ENCODE results near the gene LRIG1. TPM values are rescaled to one million over a fixed set of nuclear protein-coding genes. Genes with fewer than 3 reads are reported as not detected.
"Not testable (repeated sequence)": the region's sequence is repeated elsewhere in the genome, so short reads cannot be mapped to it uniquely, and the experiment has no call there.

LRIG1 gene
- polyA plus RNA-seq, 1 donor from 2014 or later = 10.6 TPM

DNA sequence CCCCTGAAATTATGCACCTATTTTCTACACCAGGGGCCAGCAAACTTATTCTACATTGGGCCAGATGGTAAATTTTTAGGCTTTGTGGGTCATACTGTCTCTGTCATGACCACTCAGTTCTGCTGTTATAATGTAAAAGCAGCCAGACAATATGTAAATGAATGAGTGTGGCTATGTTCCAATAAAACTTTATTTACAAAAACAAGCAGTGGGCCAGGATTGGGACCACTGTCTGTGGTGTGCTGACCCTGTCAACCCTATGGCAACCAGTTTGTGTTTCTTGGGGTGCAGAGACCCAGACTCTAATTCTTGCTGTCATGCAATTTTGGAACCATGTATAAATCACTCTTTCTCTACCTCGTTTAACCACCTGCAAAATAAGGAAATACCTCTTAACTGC, 74.7 kb downstream of the LRIG1 start:
- Mint-ChIP-seq H3K27ac (no peak overlapping the region), H3K36me3 (peaks cover 2% of the 10 kb centered on the region), H3K27me3 (peaks cover 1% of the 10 kb centered on the region), H3K4me1 (no peaks in the 10 kb centered on the region), H3K4me3 (no peak overlapping the region), H3K9me3 (peaks cover 2 to 11% (median 8%) of the 10 kb centered on the region in 3 donors)

DNA sequence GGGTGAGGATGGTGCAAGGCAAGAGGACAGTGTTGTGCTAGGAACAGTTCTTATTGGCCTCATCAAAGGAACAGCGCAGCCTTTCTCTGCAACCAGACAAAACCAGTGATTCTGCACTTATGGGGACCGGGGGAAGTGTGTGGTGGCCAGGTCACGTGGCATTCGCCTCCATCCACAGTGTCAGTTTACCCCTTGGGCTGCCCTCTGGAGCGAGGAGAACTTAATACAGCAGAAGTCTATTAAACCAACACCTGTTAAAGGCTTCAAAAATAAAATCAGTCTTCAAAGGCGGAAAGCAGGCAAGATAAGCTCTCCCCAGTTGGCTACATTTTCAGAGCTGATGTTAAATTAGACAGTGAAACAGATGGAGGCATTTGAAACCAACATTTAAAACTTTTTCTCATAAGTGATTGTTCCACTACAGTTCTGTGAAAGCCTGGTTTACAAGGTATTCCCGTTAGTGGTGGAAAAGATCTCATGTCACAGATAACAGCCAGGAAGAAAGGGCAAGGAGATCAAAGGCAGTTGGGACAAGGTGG, 75.2 kb downstream of the LRIG1 start:
- Mint-ChIP-seq H3K4me3 (no peak overlapping the region), H3K27ac (no peak overlapping the region)

DNA sequence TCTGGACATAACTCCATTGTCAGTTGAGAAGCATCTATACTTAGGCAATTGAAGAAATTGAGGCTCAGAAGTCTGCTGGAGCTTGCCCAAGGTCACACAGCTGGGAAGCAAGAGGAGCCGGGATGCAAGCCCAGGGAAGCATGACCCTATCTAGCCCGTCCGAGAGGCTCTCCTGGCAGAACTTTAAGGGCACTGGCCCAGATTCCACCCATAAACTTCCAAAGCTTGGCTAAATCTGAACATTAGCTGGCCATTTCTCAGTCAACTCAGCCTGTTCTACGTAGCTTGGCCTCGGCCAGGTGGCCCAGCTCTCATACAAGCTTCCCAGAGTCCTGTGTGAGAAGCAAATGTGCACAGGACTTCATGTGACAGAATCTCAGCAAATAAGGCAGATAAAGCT, 75.8 kb downstream of the LRIG1 start:
- no peak overlapping the region for H3K27ac Mint-ChIP-seq
- no peaks in the 10 kb centered on the region for H3K4me1 Mint-ChIP-seq
- peaks cover 2% of the 10 kb centered on the region for H3K36me3 Mint-ChIP-seq
- peaks cover 1% of the 10 kb centered on the region for H3K27me3 Mint-ChIP-seq
- H3K4me3 Mint-ChIP-seq = no peak overlapping the region
- H3K9me3 Mint-ChIP-seq = peaks cover 6 to 22% (median 15%) of the 10 kb centered on the region in 3 donors

More for the DNA sequence above, 75.2 kb downstream of the LRIG1 start:
- no peaks in the 10 kb centered on the region for H3K4me1 Mint-ChIP-seq
- H3K27me3 Mint-ChIP-seq = peaks cover 1% of the 10 kb centered on the region
- peaks cover 2% of the 10 kb centered on the region for H3K36me3 Mint-ChIP-seq
- peaks cover 4 to 15% (median 13%) of the 10 kb centered on the region in 3 donors for H3K9me3 Mint-ChIP-seq

DNA sequence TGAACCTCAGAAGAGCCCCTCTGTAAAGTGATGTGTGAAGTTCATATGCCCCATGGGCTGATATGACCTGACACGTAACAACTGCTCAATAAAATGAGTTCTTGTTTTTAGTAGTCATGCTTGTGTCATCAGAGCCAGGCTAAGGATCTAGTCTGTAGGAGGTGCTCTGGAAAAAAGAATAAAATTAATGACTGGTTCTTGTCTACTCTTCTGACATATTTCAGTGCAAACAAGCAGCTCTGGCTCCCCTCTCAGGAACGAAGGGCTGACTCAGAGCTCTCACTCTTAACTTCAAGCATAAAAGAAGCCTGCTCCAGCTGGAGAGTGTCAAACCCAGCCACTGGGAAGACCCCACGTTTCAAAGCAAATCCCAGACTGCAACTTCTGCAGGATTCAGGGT, 77.0 kb downstream of the LRIG1 start:
- Mint-ChIP-seq H3K27me3 (peaks cover 1% of the 10 kb centered on the region), H3K36me3 (peaks cover 2% of the 10 kb centered on the region), H3K4me1 (no peaks in the 10 kb centered on the region), H3K27ac (no peak overlapping the region), H3K9me3 (peaks cover 6 to 24% (median 15%) of the 10 kb centered on the region in 3 donors), H3K4me3 (no peak overlapping the region)

DNA sequence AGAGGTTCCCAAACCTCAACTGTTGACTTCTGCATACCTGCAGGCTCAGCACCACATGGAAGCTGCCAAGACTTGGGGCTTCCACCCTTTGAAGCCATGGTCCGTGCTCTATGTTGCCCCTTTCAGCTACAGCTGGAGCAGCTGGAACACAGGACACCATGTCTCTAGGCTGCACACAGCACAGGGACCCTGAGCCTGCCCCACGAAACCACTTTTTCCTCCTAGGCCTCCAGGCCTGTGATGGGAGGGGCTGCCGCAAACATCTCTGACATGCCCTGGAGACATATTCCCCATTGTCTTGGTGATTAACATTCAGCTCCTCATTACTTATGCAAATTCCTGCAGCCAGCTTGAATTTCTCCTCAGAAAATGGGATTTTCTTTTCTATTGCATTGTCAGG, 78.9 kb downstream of the LRIG1 start:
- peaks cover 6 to 24% (median 15%) of the 10 kb centered on the region in 3 donors for H3K9me3 Mint-ChIP-seq
- not testable (repeated sequence) for H3K4me3 Mint-ChIP-seq, H3K36me3 Mint-ChIP-seq

DNA sequence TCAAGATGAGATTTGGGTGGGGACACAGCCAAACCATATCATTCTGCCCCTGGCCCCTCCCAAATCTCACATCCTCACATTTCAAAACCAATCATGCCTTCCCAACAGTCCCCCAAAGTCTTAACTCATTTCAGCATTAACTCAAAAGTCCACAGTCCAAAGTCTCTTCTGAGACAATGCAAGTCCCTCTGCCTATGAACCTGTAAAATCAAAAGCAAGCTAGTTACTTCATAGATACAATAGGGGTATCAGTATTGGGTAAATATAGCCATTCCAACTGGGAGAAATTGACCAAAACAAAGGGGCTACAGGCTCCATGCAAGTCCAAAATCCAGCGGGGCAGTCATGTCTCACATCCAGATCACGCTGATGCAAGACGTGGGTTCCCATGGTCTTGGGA, 79.7 kb downstream of the LRIG1 start:
- H3K4me3 Mint-ChIP-seq, H3K36me3 Mint-ChIP-seq, H3K27me3 Mint-ChIP-seq, H3K4me1 Mint-ChIP-seq: not testable (repeated sequence)
- Mint-ChIP-seq H3K27ac (peak overlapping the region in 1 of 3 donors; percentile 39), H3K9me3 (peaks cover 6 to 24% (median 15%) of the 10 kb centered on the region in 3 donors)

More for the DNA sequence above, 78.9 kb downstream of the LRIG1 start:
- not testable (repeated sequence) for H3K27ac Mint-ChIP-seq, H3K4me1 Mint-ChIP-seq, H3K27me3 Mint-ChIP-seq

DNA sequence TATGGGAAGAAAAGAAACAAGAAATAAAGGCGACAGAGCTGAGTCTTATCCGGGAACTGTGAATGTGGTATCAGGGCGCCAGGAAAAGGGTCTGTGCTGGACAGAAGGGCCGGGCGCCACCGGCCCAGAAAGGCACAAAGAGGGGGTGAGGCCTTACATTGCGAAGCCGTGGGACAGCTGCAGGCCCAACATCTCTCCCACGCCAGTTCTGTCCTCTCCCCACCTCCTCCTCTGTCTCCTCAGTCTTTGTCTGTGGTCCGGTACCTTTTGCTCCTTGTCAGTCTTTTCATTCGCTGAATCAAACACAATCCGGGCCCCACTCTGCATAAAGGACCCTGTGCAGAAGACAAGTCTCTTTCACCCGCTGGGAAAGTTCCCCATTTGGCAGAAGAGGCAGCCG, 81.8 kb downstream of the LRIG1 start:
- peaks cover 6 to 24% (median 15%) of the 10 kb centered on the region in 3 donors for H3K9me3 Mint-ChIP-seq
- H3K4me1 Mint-ChIP-seq = no peaks in the 10 kb centered on the region
- peaks cover 5% of the 10 kb centered on the region for H3K36me3 Mint-ChIP-seq
- no peak overlapping the region for H3K27ac Mint-ChIP-seq
- H3K4me3 Mint-ChIP-seq = peak overlapping the region in 1 of 4 donors; percentile 18
- H3K27me3 Mint-ChIP-seq = no peaks in the 10 kb centered on the region

DNA sequence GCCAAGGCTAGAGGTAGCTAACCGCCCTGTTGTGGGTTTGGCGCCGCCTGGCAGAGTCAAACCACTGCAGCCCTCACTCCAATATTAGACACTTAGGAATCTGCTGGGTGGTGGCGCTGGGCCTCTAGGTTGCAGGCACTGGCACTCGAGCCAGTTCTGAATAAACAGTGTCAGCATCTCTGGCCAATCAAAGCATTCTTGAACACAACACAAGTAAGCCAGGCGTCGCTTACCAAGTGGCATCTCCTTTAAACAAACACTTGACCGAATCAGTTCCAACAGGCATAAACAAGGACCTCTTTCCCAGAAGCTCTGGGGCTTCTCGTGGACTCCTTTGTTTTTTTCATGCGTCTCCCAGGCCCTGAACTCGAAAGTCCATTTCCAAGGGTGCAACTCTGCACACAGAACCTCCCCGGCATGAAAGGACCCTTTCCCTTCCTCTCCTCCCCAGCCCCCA, 82.3 kb downstream of the LRIG1 start:
- H3K4me3 Mint-ChIP-seq = no peak overlapping the region
- no peaks in the 10 kb centered on the region for H3K27me3 Mint-ChIP-seq
- peaks cover 5 to 24% (median 15%) of the 10 kb centered on the region in 3 donors for H3K9me3 Mint-ChIP-seq
- peaks cover 5% of the 10 kb centered on the region for H3K36me3 Mint-ChIP-seq
- H3K27ac Mint-ChIP-seq = no peak overlapping the region
- H3K4me1 Mint-ChIP-seq = no peaks in the 10 kb centered on the region

DNA sequence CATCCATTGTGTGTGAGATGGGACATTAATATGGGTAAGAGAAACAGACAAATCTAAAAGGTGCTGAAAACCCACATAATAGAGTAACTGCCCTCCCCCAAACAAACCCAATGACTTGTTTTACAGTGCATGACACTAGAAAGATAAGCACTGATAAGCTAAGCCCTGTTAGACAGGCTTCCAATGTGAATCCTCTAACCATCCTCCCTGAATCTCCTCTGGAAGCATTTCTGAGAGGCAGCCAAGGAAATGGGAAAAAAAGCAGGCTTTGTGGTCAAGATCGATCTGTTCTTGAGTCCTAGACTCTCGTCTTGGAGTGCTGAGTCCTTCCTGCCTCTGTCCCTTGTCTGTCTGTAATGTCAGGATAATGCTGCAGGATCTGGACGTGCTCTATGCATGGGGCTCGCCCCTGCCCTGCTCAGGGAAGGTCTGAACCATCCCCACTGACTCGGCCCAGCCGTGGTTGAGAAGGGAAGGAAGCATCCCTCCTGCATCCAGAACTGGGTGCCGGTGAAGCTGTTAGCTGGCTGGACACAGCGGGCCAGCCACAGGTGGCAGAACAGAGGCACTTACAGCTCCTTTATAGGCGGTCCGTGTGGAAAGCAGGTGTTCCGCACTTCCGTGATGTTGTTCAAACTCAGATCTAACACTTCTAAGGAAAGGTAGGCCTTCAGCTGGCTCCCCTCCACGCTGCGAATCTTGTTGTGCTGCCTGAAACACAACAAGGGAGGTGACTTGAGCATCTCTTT, 84.1 kb downstream of the LRIG1 start:
- H3K4me3 Mint-ChIP-seq = no peak overlapping the region
- no peak overlapping the region for H3K27ac Mint-ChIP-seq

DNA sequence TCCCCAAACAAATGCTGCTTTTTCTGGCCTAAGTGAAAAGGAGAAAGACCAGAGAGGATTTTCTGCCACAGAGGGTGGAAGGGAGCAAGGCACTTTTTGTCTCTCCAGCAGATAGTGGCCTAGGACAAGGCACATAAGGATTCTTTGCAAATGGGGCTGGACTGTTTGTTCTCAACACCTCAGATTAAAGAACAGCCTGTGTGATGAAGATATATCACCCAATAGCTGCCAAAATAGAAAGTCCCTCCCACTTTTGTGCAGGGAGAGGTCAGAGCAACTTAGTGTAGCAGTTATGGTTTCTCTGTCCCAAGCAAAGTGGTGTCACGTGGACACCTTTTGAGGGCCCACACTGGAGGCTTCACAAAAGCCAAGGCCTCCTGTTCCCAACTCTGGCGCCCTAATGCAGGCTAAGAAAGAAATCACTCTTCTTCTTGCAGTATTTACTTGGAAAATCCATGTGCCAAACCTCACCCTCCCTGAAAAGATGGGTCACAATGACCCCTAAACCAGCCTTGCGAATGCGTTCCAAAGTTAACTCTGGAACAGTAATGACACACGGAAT, 84.9 kb downstream of the LRIG1 start:
- H3K27me3 Mint-ChIP-seq = no peaks in the 10 kb centered on the region
- peaks cover 3 to 11% (median 5%) of the 10 kb centered on the region in 3 donors for H3K9me3 Mint-ChIP-seq
- H3K4me1 Mint-ChIP-seq = no peaks in the 10 kb centered on the region
- no peak overlapping the region for H3K27ac Mint-ChIP-seq
- peaks cover 5% of the 10 kb centered on the region for H3K36me3 Mint-ChIP-seq
- no peak overlapping the region for H3K4me3 Mint-ChIP-seq

More for the DNA sequence above, 84.1 kb downstream of the LRIG1 start:
- Mint-ChIP-seq H3K4me1 (no peaks in the 10 kb centered on the region), H3K36me3 (peaks cover 5% of the 10 kb centered on the region), H3K9me3 (peaks cover 3 to 13% (median 9%) of the 10 kb centered on the region in 3 donors), H3K27me3 (no peaks in the 10 kb centered on the region)

DNA sequence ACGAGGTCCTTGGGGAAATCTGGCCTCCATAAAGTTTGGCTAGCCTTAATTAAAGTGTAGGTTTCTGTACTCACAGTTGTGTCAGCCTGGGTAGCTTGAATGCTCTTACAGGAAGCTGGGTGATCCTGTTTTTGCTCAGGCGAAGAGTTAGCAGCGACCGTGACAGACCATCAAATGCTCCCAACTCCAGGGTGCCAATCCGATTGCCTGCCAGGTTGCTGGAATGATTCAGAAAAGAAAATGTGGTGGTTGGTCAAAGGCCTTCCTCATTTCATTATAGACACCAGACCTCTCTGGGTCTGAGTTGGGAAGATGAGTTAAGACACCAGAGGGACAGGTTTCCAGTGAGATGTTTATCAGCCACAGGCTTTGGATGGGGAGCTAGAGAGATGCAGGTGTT, 86.0 kb downstream of the LRIG1 start:
- no peak overlapping the region for H3K4me3 Mint-ChIP-seq
- no peaks in the 10 kb centered on the region for H3K27me3 Mint-ChIP-seq
- no peak overlapping the region for H3K27ac Mint-ChIP-seq
- no peaks in the 10 kb centered on the region for H3K4me1 Mint-ChIP-seq
- H3K36me3 Mint-ChIP-seq = peaks cover 2% of the 10 kb centered on the region
- H3K9me3 Mint-ChIP-seq = peaks cover 0 to under 1% (median 0%) of the 10 kb centered on the region in 3 donors

DNA sequence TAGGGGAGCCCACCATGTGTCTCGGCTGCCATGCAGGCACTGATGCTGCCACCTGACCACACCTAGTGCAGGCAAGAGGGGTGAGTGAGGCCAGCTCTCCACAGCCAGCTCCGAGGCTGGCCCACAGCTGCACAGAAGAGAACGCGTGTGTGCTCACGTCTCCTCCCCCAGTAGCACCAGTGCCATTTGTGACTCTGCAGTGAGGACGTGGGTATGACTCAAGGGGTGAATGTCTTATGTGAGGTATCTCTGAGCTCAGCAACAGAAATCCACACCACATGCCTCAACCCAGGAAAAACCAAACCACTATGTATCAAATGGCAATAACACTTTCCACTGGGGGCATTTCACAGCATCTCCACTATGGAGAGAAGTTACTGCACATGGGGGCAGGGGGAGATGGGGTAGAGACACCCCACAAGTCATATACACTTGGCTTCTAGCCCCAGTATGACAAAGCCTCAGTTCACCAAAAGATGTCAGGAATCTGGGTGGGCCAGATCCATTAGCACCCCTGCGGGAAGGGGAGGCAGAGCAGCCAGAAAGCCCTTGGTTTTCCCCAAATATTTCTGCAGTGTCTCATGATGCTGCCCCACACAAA, 87.6 kb downstream of the LRIG1 start:
- H3K36me3 Mint-ChIP-seq = peaks cover 2% of the 10 kb centered on the region
- H3K9me3 Mint-ChIP-seq = no peaks in the 10 kb centered on the region
- H3K4me3 Mint-ChIP-seq = no peak overlapping the region
- H3K27ac Mint-ChIP-seq = no peak overlapping the region
- no peaks in the 10 kb centered on the region for H3K4me1 Mint-ChIP-seq
- H3K27me3 Mint-ChIP-seq = no peaks in the 10 kb centered on the region

DNA sequence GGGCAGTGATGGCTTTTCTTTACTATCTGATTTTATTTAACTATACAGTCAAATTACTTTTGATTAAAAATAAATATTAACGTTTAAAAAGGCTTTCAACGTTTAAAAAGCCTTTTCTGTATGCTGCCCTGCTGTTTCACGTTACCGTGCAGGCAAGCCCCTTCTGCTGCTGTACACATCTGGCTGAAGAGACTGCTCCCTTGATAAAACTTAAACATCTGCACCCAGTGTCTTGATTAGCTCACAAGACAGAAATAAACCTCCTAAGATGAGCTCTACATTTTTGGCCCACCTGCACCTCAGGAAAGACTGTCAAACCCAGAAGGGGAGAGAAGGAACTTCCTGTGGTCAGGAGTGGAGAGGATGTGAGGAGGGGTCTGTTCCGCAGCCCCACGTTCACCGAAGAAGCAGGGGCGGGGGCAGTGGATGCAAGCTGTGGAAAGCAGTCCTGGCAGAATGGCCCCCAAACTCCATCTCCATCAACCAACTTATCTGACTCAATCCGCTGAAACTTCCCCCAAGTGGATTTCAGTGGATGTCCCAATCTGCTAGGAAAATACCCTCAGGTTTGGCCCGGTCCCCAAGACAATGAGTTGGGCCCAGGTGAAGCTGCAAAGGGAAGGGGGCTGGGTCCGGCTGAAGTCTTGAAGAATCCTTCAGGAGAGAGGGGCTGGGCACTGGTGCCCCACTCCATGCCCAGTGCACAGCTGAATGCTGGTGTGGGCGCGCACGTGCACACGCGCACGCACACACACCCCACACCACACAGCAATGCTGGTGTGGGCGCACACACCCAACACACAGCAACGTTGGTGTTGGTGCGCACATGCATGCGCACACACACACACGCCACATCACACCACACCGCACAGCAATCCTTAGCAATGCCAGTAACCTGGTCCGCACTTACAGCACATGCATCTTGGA, 88.6 kb downstream of the LRIG1 start:
- Mint-ChIP-seq H3K36me3 (peaks cover 2% of the 10 kb centered on the region), H3K27me3 (no peaks in the 10 kb centered on the region), H3K4me1 (peaks cover 0 to 2% (median 0%) of the 10 kb centered on the region in 3 donors), H3K9me3 (no peaks in the 10 kb centered on the region), H3K4me3 (no peak overlapping the region), H3K27ac (no peak overlapping the region)

DNA sequence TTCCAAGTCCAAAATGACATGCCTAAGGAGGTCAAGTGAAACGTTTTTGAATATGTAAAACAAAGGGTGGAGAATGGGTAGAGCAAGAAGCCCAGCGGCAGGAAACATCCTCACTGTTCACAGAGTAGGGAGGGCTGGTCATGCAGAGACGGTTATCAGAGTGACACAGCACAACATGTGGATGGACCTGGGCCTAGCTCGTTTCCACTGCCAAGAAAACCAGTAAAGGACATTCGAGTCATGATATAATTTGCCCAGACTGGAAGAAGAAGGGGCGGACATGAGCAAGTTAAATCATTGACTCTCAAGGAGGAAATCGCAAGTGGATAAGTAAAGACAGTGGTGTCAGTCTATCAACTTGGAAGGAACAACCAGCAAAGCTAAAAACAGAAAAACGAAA, 89.3 kb downstream of the LRIG1 start:
- H3K36me3 Mint-ChIP-seq = peaks cover 2% of the 10 kb centered on the region
- no peak overlapping the region for H3K4me3 Mint-ChIP-seq
- no peaks in the 10 kb centered on the region for H3K9me3 Mint-ChIP-seq
- no peaks in the 10 kb centered on the region for H3K27me3 Mint-ChIP-seq
- H3K27ac Mint-ChIP-seq = no peak overlapping the region
- H3K4me1 Mint-ChIP-seq = peaks cover 0 to 2% (median 0%) of the 10 kb centered on the region in 3 donors

Data from IgD-negative memory B cell (primary cell).